ENCODE measurements around the gene IL25.
"Not testable (repeated sequence)": the region's sequence is repeated elsewhere in the genome, so short reads cannot be mapped to it uniquely, and the experiment has no call there.

The IL25 gene

DNA sequence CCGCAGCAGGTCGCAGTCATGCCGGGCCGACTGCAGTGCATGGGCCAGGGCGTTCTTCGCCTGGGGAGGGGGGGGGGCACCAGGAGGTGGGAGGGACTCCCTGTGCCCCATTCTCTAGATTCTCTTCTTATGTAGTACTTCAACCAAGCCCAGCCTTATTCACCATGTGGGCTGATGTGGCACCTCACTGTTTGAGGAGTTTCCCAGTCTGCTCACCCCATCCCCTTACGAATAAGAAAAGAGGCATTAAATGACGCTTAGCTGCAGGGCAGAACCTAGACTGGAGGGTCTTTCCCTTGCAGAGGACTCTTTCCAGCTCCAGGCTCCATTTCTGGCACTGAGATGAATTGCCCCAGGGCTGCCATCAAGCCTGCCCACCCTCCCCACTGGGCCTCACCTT lies 16.4 kb downstream of the IL25 start:
- no peak for DNase-seq (ENCODE audit: low read depth in 3 of 3)

DNA sequence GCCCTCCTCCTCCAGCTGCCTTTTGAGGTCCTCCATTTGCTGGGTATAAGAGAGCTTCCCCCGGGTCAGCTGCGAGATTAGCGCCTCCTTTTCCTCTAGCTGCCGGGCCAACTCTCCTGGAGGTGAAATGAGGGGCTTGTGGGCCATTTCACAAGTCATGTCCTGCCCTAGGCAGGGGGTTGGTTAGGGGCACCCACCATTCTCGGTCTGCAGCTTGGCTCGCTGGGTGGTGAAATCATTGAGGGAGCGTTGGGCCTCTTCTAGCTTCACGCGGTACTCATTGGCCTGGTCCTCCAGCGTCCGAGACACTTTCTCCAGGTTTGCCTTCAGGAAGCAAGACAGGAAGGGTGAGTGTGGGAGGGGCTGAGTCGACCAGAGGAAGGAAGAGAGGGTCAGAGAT lies 16.8 kb downstream of the IL25 start:
- no peak for DNase-seq (ENCODE audit: low read depth in 3 of 3)

DNA sequence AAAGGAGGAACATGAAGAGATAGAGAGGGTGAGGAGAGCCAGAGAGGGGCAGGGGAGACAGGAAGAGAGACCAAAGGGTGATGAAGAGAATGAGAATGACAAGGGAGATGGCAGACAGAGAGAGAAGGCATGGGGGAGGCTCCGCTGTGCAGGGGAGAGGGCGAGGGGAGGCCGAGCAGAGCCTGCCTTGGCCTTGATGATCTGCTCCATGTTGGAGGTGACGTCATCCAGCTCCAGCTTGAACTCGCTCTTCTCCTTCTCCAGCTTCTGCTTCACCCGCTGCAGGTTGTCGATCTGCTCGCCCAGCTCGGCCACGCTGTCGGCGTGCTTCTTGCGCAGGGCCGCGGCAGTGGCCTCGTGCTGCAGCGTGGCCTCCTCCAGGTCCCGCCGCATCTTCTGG lies 17.3 kb downstream of the IL25 start:
- not testable (repeated sequence) for DNase-seq (ENCODE audit: low read depth in 3 of 3)

DNA sequence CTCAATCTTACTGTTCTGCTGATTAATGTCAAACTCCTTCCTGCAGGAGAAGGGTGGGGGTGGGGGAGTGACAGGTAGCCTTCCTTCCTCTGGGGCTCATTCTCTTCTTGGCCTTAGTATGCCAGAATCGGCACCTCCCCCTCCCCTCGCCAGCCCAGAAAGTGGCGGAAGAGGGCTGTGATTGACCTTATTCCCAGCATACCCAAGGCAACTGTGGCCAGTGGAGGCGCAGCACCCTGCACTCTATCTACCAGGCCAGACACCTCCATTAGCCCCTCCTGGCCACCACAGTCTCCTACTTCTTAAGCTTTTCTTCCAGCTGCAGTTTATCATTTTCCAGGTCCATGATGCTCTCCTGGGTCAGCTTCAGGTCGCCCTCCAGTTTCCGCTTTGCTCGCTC lies 20.0 kb downstream of the IL25 start:
- DNase-seq (ENCODE audit: low read depth in 3 of 3) = no peak

DNA sequence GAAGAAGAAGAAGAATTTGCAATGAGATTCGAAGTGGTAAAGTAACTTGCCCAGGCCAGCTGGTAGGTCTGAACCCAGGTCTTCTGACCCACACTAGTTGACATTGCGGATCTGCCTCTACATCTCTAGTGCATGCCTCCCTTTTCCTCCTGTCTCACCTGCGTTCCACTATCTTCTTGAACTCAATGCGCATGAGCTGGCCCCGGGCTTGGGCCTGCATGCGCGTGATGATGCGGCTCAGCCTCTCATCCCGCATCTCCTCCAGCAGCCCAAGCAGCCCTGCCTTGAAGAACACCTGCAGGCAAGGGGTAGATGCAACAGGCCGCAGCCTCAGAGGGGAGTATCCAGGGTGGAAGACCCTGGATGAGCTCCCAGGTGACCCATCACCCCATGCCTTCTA lies 23.5 kb downstream of the IL25 start:
- no peak for DNase-seq (ENCODE audit: low read depth in 3 of 3)

DNA sequence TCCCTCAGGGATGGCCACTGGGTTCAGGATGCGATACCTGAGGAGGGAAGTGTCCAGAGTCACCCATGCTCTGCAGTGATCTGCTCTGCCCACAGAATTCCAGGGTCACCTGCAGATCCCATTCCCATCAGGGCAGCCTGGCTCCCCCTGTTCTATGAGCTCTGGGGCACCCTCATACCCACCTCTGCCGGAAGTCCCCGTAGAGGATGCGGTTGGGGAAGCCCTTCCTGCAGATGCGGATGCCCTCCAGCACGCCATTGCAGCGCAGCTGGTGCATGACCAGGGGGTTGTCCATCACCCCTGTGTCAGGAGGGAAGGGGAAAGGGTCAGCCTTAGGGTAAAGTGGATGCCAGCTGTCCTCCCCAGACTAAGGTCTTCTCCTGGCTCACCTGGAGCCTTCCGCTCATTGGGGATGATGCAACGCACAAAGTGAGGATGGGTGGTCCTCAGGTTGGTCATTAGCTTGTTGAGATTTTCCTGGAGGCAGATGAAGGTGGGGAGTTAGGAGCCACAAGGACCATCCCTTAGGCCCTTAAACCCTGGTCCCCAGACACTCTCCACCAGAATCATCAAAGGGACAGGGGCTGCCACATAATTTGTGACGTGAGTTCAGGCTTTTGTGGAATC lies 24.3 kb downstream of the IL25 start:
- DNase-seq (ENCODE audit: low read depth in 3 of 3) = no peak

- DNase-seq (ENCODE audit: low read depth in 3 of 3) = no peak
These were observed 25.7 kb downstream of the IL25 start for GRCh38 chr14:23398348-23398747.

- DNase-seq (ENCODE audit: low read depth in 3 of 3) = no peak
These were observed 26.5 kb downstream of the IL25 start for GRCh38 chr14:23399136-23399535.

DNA sequence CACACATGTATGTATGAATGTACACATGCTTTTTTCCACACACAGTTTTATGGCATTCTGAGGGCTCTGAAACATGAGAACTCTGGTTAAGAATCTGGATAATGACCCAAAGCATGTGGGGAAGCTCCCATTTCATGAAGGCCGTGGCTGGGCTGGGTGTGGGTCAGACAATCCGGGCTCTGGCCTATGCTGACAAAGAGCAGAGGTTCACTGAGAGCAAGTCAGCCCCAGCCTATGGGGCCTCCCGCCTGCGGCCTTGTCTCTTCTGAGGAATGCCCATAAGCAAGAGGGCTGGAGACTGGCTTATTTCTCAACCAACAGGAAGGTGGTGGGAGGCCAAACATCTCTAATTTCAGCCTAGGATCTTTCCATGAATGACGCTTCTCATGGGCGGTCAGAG lies 27.0 kb downstream of the IL25 start:
- DNase-seq (ENCODE audit: low read depth in 3 of 3) = no peak

GRCh38 chr14:23400496-23401149 lies 28.0 kb downstream of the IL25 start:
- not testable (repeated sequence) for DNase-seq (ENCODE audit: low read depth in 3 of 3)

DNA sequence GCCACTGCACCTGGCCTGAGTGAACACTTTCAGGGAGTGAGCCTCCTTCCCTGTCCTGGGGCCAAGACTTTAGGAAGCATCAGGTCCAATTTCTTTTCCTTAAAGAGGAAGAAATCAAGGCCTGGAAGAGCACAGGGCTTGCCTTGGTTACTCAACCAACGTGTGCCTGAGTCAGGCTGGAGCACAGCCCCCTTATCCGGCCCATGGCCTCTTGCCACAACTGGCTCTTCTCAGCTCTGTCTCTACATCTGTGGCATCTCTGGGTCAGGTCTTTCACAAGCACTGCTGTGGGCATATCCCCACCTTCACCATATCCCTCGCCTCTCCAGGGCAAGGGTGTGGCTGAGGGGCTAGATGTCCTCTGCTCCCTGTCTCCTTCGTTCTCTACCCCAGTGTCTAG lies 28.7 kb downstream of the IL25 start:
- DNase-seq (ENCODE audit: low read depth in 3 of 3) = no peak

- no peak for DNase-seq (ENCODE audit: low read depth in 3 of 3)
These were observed 29.9 kb downstream of the IL25 start for GRCh38 chr14:23402296-23403138.

DNA sequence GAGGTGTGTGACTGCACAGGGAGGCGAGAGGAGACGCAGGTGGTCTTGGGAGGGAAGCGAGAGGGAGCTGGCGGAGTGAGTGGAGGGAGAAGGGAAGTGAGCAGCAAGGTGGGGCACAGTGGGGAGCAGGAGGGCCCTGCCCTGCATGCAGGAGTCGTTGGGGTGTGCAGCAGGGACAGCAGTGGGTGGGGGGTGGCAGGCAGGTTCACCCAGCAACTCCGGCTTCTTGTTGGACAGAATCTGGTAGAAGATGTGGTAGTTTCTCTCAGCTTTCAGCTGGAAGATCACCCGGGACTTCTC lies 30.5 kb downstream of the IL25 start:
- DNase-seq (ENCODE audit: low read depth in 3 of 3) = no peak

DNA sequence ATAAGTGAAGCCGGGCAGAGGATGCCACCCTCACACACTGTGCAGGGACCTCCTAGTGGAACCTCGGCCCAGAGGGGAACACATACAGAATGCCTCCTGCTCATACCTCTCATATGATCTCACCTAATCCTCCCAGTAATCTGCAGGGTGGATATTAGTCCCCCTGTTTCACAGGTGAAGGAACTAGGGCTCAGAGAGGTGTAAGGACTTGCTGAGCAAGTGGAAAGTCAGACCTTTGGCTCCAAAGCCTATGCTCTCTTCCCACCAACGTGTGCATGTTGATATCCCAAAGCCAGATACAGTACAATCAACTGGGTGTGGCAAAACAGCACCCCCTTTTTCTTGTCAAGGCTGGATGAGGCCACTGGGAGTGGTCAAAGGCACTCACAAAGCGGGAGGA lies 31.3 kb downstream of the IL25 start:
- DNase-seq (ENCODE audit: low read depth in 3 of 3) = no peak

- no peak for DNase-seq (ENCODE audit: low read depth in 3 of 3)
These were observed 31.8 kb downstream of the IL25 start for GRCh38 chr14:23404331-23404900.

DNA sequence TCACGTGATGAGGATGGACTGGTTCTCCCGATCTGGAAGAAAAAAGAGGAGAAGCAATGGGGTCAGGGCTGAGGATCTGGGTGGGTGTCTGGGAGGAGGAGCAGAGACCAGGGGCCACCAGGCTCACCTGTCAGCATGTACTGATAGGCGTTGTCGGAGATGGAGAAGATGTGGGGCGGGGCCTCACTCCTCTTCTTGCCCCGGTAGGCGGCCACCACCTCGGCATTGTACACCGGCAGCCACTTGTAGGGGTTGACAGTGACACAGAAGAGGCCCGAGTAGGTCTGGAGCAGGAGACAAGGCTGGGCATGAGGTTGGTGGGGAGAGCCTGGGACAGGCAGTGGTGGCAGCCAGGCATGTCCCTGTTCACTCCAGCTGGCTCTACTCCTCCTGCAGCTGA lies 32.5 kb downstream of the IL25 start:
- DNase-seq (ENCODE audit: low read depth in 3 of 3) = no peak

GRCh38 chr14:23405516-23406025 lies 33.0 kb downstream of the IL25 start:
- DNase-seq (ENCODE audit: low read depth in 3 of 3) = no peak

DNA sequence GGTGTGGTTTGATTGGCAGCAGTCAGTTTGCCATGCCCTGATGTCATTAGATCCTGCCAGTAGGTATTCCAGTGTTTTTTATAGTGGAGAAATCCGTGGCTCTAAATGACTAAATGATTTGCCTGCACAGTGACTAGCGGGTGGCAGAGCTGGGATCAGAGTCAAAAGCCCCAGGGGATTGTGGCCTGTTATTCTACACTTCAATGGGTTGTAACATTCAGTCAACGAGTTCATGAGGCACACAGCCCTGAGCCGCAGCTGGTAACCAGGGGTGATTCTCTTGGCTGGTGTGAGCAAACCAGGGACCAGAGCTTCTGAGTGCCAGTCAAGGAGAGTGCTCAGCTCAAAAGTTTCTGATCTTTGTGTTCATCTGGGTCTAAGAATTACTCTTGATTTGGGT lies 33.6 kb downstream of the IL25 start:
- no peak for DNase-seq (ENCODE audit: low read depth in 3 of 3)

- no peak for DNase-seq (ENCODE audit: low read depth in 3 of 3)
These were observed 34.2 kb downstream of the IL25 start for GRCh38 chr14:23406725-23407355.

DNA sequence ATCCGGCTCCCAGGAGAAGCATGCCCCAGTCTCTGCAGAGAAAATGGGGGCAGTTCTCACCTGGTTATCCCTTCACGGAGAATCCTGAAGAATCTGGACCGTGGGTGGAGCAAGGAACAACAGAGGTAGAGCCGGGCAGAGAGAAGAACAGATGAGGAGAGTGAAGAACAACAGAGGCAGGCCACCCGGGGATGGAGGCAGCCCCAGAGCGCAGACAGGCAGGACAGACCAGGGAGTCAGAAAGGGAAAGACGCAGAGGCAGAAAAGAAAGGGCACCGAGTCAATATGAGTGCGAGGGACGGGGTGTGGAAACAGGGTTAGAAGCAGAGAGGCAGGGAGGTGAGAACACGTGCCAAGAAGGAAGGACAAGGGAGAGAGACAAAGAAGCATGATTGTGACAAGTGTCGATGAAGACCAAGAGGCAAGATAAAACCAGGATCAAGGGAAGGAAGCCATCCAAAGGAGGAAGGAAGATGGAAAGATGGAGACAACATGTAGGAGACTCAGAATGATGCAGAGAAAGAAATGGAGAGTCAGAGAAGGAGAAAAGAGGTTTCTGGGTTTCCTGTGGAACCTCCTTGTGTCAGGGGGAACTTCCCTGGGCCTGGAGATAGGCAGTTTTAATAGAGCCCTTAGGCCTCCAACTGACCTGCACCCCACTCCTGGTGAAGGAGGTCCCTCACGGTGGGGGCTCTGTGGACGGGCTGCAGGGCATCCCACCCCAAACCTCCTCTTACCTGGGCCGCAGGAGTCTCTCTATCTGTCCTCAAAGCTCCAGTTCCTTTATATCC lies 35.1 kb downstream of the IL25 start, which contains the start of gene MYH6:
MYH6 (minus strand) TSS at position 758 of the 791 bp plus-strand sequence. CDS start 1,050 bp downstream, outside the sequence.
- DNase-seq (ENCODE audit: low read depth in 3 of 3) = no peak

- DNase-seq (ENCODE audit: low read depth in 3 of 3) = no peak
These were observed 35.7 kb downstream of the IL25 start for GRCh38 chr14:23408307-23408630.

Measured in stimulated activated CD4-positive, alpha-beta T cell treated with anti-CD3 and anti-CD28 coated beads, TNF-alpha, amount 100 ng/mL, for 4 hours (primary cell).